Pancreas (tissue), 10 donors: ENCODE measurements around the gene CLEC2D. TPM values are rescaled to one million over a fixed set of nuclear protein-coding genes. Genes with fewer than 3 reads are reported as not detected.

Experiments used
- ATAC-seq, 4 donors: fragments of 200-7000 bp; cut with Tn5 transposase; one replicate each; pipeline versions ENCODE4 v1.8.0 to v1.9.1; 2020; ENCODE audit warnings: mild to moderate bottlenecking in 4 of 4, moderate library complexity in 4 of 4
- DNase-seq, 6 donors: peaks; one replicate each; pipeline ENCODE4 v3.0.0-alpha.2; 2020
- FAIRE-seq: peaks from 2 replicates; lab custom pipeline; 2012; peaks lifted over from hg19 to GRCh38; lab: Jason Lieb, UNC
- H3K27ac ChIP-seq, 4 donors: fragments of 200-600 bp; sonication (generic); 1 replicate in 3 of 4; 2 replicates in 1 of 4; pipeline versions ENCODE4 v1.5.0 to v1.8.0; 2020
- H3K27me3 ChIP-seq, 4 donors: fragments of 200-600 bp; one replicate each; pipeline ENCODE4 v1.8.0; 2021
- H3K36me3 ChIP-seq, 3 donors: fragments of 200-600 bp; sonication (generic) in 1 of 3; one replicate each; pipeline versions ENCODE4 v1.5.0 to v1.8.0; 2020 to 2021
- H3K4me1 ChIP-seq, 3 donors: fragments of 200-600 bp; one replicate each; pipeline ENCODE4 v1.8.0; 2021
- H3K4me3 ChIP-seq, 4 donors: fragments of 200-600 bp; sonication (generic) in 2 of 4; one replicate each; pipeline versions ENCODE4 v1.5.0 to v1.8.0; 2020 to 2021
- H3K9me3 ChIP-seq, 4 donors: fragments of 200-600 bp; one replicate each; pipeline ENCODE4 v1.8.0; 2021
- WGBS, 2 donors: extraction: QIAGEN DNeasy Blood & Tissue Kit; methylation state at CpG; one replicate each; pipeline ENCODE4 v1.1.7; 2013; 5-methylcytosine and 5-hydroxymethylcytosine counted together
- intact Hi-C, 3 donors: fragments of 100-400 bp; cut with DNase I; formaldehyde crosslinking; loops; one replicate each; pipeline versions ENCODE4 v1.11.1 to v1.14.2; 2022
- polyA plus RNA-seq, 2 donors: library from polyadenylated mRNA; stranded (reverse); fragments of 200-250 nt; gene quantifications; one replicate each; pipeline ENCODE4 v1.2.3, GENCODE V29; 2013
- total RNA-seq, 6 donors: library from RNA; stranded (reverse); fragmentation: NEBNext Ultra II Directional in 4 of 6; extraction: Animal tissue kit (Norgen Biotek cat#: 25700) in 4 of 6; gene quantifications; one replicate each; pipeline versions ENCODE4 v1.2.1 to v1.2.4, GENCODE V29; 2021 to 2023
- TF ChIP-seq, protein P1 (sequence below), 4 donors: fragments of 200-600 bp; sonication (generic) in 3 of 4; IDR thresholded peaks; one replicate each; pipeline versions ENCODE4 v1.5.0 to v1.8.0; 2021; ENCODE audit warnings: antibody characterized with exemption in 4 of 4
- donor health status: healthy with polysubstance abuse.
- donor health status: DM: no; HTN: no; CAD: no; lungs with moderate emphysema.
- donor health status: DM: no; HTN: no; CAD: no.
- donor health status: control.
- donor health status: control.
- donor health status: Bipolar disorder and iron deficiency.
- donor health status: DM: yes; HTN: yes; CAD: no.
- donor health status: DM: no; HTN: no; CAD: no.
- donor health status: DM: no; HTN: no; CAD: no.
- donor health status: DM: yes; HTN: yes; CAD: no.

CLEC2D gene, protein sequence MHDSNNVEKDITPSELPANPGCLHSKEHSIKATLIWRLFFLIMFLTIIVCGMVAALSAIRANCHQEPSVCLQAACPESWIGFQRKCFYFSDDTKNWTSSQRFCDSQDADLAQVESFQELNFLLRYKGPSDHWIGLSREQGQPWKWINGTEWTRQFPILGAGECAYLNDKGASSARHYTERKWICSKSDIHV
- 1 to 10 TPM; 1.1 to 5.7 (median 2.1) TPM for total RNA-seq
- 1 to 10 TPM; 2.8 to 3.6 TPM for polyA plus RNA-seq

DNA sequence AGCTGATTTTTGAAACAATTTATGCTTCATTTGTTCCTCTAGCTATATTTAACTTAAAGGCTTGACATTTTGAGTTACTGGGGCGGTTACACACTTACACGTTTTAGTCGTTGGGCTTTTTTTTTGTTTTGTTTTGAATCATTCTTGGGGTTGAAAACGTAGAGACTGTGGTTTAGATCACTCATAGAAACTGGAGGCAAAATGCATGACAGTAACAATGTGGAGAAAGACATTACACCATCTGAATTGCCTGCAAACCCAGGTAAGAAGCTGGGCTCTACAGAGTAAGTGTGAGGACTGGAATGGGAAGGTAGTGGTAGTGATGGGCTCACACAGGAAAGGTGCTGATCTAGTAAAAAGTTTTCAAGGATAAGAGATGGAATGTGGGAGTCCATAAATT lies at the start of gene CLEC2D:
CLEC2D (plus strand) TSS at position 180 of the 400 bp plus-strand sequence; CDS start at position 202, 22 bp downstream.
- no peak within 1 kb of the TSS for H3K27ac ChIP-seq
- DNase-seq (no peak), ATAC-seq (no peak), FAIRE-seq (no peak)
- H3K4me1 ChIP-seq: no peaks in the 10 kb centered on the region
- no peak within 1 kb of the TSS for H3K4me3 ChIP-seq
- TF ChIP-seq, protein P1, sequence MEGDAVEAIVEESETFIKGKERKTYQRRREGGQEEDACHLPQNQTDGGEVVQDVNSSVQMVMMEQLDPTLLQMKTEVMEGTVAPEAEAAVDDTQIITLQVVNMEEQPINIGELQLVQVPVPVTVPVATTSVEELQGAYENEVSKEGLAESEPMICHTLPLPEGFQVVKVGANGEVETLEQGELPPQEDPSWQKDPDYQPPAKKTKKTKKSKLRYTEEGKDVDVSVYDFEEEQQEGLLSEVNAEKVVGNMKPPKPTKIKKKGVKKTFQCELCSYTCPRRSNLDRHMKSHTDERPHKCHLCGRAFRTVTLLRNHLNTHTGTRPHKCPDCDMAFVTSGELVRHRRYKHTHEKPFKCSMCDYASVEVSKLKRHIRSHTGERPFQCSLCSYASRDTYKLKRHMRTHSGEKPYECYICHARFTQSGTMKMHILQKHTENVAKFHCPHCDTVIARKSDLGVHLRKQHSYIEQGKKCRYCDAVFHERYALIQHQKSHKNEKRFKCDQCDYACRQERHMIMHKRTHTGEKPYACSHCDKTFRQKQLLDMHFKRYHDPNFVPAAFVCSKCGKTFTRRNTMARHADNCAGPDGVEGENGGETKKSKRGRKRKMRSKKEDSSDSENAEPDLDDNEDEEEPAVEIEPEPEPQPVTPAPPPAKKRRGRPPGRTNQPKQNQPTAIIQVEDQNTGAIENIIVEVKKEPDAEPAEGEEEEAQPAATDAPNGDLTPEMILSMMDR (IDR thresholded peaks at IDR 0.05): no peak
- intact Hi-C loops: no loop called here
- H3K36me3 ChIP-seq: no peaks in the 10 kb centered on the region
- no peaks in the 10 kb centered on the region for H3K27me3 ChIP-seq
- no peaks in the 10 kb centered on the region for H3K9me3 ChIP-seq
- 80 to 92% methylated on average over 4 of the region's 4 CpGs for WGBS, 2 donors

DNA sequence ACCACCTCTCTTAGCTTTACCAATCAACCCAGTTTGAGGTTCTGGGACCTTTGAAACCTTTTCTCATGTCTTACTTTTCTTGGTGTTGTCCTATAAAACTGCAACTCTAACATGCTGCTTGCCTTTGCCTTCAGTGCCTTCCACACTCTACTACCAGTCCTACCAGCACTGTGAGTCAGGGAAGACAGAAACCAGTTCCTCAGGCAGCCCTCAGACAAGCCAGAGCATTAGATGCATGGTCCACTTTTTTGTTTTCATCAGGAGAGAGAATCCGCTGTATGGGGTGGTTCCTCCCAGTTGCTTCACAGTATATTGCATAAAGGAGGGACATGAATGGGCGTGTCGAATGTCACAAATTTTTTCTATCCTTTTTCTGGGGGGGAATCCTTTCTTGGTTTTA lies 44.5 kb upstream of the CLEC2D start:
- ATAC-seq (no peak), FAIRE-seq (no peak), DNase-seq (no peak)
- Histone ChIP-seq H3K9me3 (no peaks in the 10 kb centered on the region), H3K4me3 (no peak overlapping the region), H3K27ac (no peak overlapping the region), H3K4me1 (no peaks in the 10 kb centered on the region), H3K27me3 (no peaks in the 10 kb centered on the region), H3K36me3 (no peaks in the 10 kb centered on the region)
- WGBS, 2 donors: 94 to 99% methylated on average over 3 of the region's 3 CpGs
- TF ChIP-seq, protein P1 (IDR thresholded peaks at IDR 0.05): no peak
- intact Hi-C loops: no loop called here

DNA sequence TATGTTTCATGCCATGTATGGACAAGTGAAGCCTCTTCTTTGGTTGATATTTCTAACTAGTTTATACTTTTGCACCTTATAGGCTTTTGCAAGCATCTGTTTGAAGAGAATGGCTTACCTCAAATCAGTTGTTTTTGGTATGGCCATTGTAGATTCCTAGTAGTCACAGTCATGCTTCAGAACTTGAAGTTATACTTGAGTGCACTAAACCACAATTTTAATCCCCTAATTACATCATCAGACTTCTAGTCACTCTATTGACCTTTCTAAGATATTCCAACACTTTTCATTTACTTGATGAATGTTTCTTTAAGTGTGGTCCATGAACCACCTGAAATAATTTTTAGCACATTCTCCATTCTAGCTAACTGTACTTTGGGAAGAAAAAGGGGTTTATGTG lies 43.2 kb upstream of the CLEC2D start:
- ATAC-seq (no peak), DNase-seq (no peak), FAIRE-seq (no peak)
- H3K27ac ChIP-seq: no peak overlapping the region
- TF ChIP-seq, protein P1 (IDR thresholded peaks at IDR 0.05): no peak
- intact Hi-C loops: no loop called here
- H3K36me3 ChIP-seq: no peaks in the 10 kb centered on the region
- H3K4me3 ChIP-seq: no peak overlapping the region
- H3K27me3 ChIP-seq: no peaks in the 10 kb centered on the region
- H3K4me1 ChIP-seq: no peaks in the 10 kb centered on the region
- no peaks in the 10 kb centered on the region for H3K9me3 ChIP-seq

DNA sequence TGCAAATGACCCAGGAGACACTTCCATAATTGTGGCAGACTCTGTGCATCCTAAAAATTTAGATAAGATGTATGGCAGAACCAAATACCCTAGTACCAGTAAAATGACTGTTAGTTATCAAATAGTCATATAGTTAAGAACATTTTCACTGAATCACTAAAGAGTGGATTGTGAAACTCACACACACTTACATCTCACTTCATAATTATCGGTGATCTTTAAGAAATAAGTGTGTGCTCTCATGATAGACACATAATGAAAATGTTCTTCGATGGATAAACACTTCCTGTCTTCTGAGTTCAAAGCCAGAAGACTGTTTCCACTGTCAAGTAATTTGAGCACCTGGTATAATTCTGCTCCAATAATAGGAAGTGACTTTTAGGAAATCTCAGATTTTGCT lies 42.7 kb upstream of the CLEC2D start:
- no peaks in the 10 kb centered on the region for H3K27me3 ChIP-seq
- H3K36me3 ChIP-seq: no peaks in the 10 kb centered on the region
- no peaks in the 10 kb centered on the region for H3K9me3 ChIP-seq
- no peak for ATAC-seq
- no peaks in the 10 kb centered on the region for H3K4me1 ChIP-seq
- TF ChIP-seq, protein P1 (IDR thresholded peaks at IDR 0.05): no peak
- WGBS, 2 donors: 78 to 90% methylated on average over 2 of the region's 2 CpGs
- no peak overlapping the region for H3K27ac ChIP-seq
- DNase-seq: no peak
- intact Hi-C loops: no loop called here
- no peak overlapping the region for H3K4me3 ChIP-seq
- FAIRE-seq: no peak

DNA sequence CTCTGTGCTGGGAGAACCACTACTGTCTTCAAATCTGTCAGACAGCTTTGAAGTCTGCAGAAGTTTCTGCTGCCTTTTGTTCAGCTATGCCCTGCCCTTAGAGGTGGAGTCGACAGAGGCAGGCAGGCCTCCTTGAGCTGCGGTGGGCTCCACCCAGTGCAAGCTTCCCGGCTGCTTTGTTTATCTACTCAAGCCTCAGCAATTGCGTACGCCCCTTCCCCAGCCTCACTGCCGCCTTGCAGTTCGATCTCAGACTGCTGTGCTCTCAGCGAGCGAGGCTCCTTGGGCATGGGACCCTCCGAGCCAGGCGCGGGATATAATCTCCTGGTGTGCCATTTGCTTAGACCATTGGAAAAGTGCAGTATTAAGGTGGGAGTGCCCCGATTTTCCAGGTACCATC lies 36.7 kb upstream of the CLEC2D start:
- H3K27ac ChIP-seq: no peak overlapping the region
- ATAC-seq: no peak
- no peak for DNase-seq
- H3K4me1 ChIP-seq: no peaks in the 10 kb centered on the region
- 92 to 99% methylated on average over 13 of the region's 13 CpGs for WGBS, 2 donors
- H3K36me3 ChIP-seq: no peaks in the 10 kb centered on the region
- no peak for FAIRE-seq
- no peak overlapping the region for H3K4me3 ChIP-seq
- intact Hi-C loops: no loop called here
- no peaks in the 10 kb centered on the region for H3K27me3 ChIP-seq
- TF ChIP-seq, protein P1 (IDR thresholded peaks at IDR 0.05): no peak
- no peaks in the 10 kb centered on the region for H3K9me3 ChIP-seq
